Measurements from ENCODE around the gene STK32B. TPM values are rescaled to one million over a fixed set of nuclear protein-coding genes. Genes with fewer than 3 reads are reported as not detected.

Gene STK32B
- total RNA-seq, 6 donors from 2014 or later = 0.22 to 3.4 (median 1.0) TPM

DNA sequence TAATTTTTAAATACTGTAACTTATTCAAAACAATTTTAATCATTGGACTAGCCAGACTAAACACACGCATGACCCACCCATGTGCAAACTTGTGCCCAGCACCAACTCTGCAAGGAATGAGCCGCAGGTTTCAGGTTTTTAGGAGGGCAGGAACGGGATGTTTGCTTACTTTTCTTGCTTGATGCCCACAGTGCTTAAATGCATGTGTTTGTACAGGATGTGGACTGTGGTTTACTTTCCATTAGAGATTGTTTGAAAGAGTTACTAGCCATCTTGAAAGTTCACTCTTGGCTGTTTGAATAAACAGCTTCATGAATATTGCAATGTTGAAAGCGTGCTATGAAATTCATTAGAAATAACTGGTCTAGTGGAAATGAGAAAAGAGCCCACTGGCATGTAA is 83.3 kb downstream of the STK32B start:
- Histone ChIP-seq H3K9me3 (no peaks in the 10 kb centered on the region), H3K27ac (no peak overlapping the region), H3K4me1 (no peaks in the 10 kb centered on the region), H3K4me3 (no peak overlapping the region), H3K27me3 (no peaks in the 10 kb centered on the region), H3K36me3 (no peaks in the 10 kb centered on the region)
- no peak for DNase-seq
- TF ChIP-seq POLR2AphosphoS5 (IDR thresholded peaks at IDR 0.05) = no peak
- TF ChIP-seq POLR2A (IDR thresholded peaks at IDR 0.05) = no peak
- TF ChIP-seq CTCF (IDR thresholded peaks at IDR 0.05) = no peak
- no peak for TF ChIP-seq EP300 (IDR thresholded peaks at IDR 0.05)
- 78% methylated on average over 4 of the region's 4 CpGs for WGBS, 2 donors
- no peak for ATAC-seq (ENCODE audit: low FRiP score in 2 of 2)

DNA sequence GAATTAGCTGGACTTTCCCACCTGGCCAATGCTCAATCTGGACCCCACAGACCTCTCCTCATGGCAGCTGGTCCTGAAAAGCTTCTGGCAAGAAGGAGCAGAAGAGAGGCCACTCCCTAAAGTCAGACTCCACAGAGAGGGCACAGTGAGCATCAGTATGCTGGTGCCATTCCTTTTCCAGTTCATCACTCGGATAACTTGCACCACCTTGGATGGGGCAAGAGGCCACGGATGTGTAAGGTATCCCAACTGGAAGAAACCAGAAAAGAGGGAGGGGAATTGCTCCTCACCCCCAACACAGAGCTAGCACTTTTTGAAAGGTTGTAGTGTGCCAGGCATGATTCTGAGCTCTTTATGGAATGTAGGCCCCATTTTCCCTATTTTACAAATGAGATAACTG is 85.9 kb downstream of the STK32B start:
- Histone ChIP-seq H3K36me3 (no peaks in the 10 kb centered on the region), H3K27ac (no peak overlapping the region), H3K27me3 (no peaks in the 10 kb centered on the region), H3K9me3 (no peaks in the 10 kb centered on the region), H3K4me1 (no peaks in the 10 kb centered on the region), H3K4me3 (no peak overlapping the region)
- ATAC-seq (ENCODE audit: low FRiP score in 2 of 2) (no peak), DNase-seq (no peak)
- 79 to 89% methylated on average over 2 of the region's 2 CpGs for WGBS, 2 donors
- no peak for TF ChIP-seq POLR2A (IDR thresholded peaks at IDR 0.05)

GRCh38 chr4:5137927-5138326 is 86.6 kb downstream of the STK32B start:
- H3K27ac ChIP-seq = no peak overlapping the region
- DNase-seq = no peak
- H3K4me1 ChIP-seq = no peaks in the 10 kb centered on the region
- no peaks in the 10 kb centered on the region for H3K9me3 ChIP-seq
- peak in 1 of 2 donors; percentile 15 for ATAC-seq (ENCODE audit: low FRiP score in 2 of 2)
- no peaks in the 10 kb centered on the region for H3K36me3 ChIP-seq
- H3K4me3 ChIP-seq = no peak overlapping the region
- no peak for TF ChIP-seq POLR2A (IDR thresholded peaks at IDR 0.05)
- TF ChIP-seq EP300 (IDR thresholded peaks at IDR 0.05) = no peak
- TF ChIP-seq POLR2AphosphoS5 (IDR thresholded peaks at IDR 0.05) = no peak
- TF ChIP-seq CTCF (IDR thresholded peaks at IDR 0.05) = no peak
- no peaks in the 10 kb centered on the region for H3K27me3 ChIP-seq
- WGBS, 2 donors = 52 to 63% methylated on average over 9 of the region's 9 CpGs

DNA sequence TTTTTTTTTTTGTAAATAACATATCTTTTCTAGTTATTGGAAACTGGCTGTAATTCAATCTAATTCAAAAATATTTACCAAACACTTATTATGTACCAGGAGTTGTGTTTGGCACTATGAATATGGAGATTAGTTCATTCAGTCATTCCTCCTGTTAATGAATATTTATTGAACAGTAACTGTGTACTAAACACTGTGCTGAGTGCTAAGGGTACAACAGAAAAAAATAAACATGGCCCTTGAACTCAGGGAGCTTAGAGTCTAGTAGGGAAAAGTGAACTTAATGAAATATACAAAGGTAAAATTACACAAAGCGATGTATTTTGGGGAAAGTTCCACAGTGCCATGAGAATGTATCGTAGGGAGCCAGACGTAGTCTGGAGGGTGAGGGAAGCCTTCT is 87.1 kb downstream of the STK32B start:
- no peak for TF ChIP-seq CTCF (IDR thresholded peaks at IDR 0.05)
- TF ChIP-seq POLR2A (IDR thresholded peaks at IDR 0.05) = no peak
- TF ChIP-seq EP300 (IDR thresholded peaks at IDR 0.05) = no peak
- TF ChIP-seq POLR2AphosphoS5 (IDR thresholded peaks at IDR 0.05) = no peak
- no peak for ATAC-seq (ENCODE audit: low FRiP score in 2 of 2)
- H3K36me3 ChIP-seq = no peaks in the 10 kb centered on the region
- WGBS, 2 donors = 73 to 80% methylated on average over 3 of the region's 3 CpGs
- H3K9me3 ChIP-seq = no peaks in the 10 kb centered on the region
- no peaks in the 10 kb centered on the region for H3K4me1 ChIP-seq
- no peak overlapping the region for H3K27ac ChIP-seq
- no peaks in the 10 kb centered on the region for H3K27me3 ChIP-seq
- DNase-seq = no peak
- H3K4me3 ChIP-seq = no peak overlapping the region

DNA sequence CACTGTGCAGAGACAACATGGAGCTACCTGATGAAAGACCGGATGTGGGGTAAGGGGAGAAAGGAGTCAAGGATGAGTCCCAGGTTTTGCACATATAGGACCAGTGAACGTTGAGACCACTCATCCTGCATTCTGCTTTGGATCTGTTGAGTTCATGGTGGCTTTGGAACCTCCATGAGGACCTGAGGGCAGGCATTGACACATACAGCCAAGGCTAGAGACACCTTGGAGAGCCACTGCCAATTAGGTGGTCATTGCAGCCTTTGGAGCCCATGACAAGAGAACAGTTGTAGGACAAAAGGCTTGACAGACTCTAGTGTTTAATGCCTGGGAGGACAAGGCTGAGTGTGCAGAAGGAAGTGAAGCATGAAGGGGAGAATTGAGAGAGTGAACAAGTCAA is 87.9 kb downstream of the STK32B start:
- H3K4me1 ChIP-seq = no peaks in the 10 kb centered on the region
- H3K27me3 ChIP-seq = no peaks in the 10 kb centered on the region
- no peak overlapping the region for H3K27ac ChIP-seq
- no peak overlapping the region for H3K4me3 ChIP-seq
- TF ChIP-seq POLR2A (IDR thresholded peaks at IDR 0.05) (no peak), EP300 (IDR thresholded peaks at IDR 0.05) (no peak), CTCF (IDR thresholded peaks at IDR 0.05) (no peak), POLR2AphosphoS5 (IDR thresholded peaks at IDR 0.05) (no peak)
- ATAC-seq (ENCODE audit: low FRiP score in 2 of 2) (no peak), DNase-seq (no peak)
- H3K9me3 ChIP-seq = no peaks in the 10 kb centered on the region
- no peaks in the 10 kb centered on the region for H3K36me3 ChIP-seq
- 75 to 100% methylated on average over 1 to 2 of the region's 2 CpGs for WGBS, 2 donors

Data from upper lobe of left lung (tissue), 6 donors.